A549 treated with RU486 at 1 μM for 4 hours (cell line): ENCODE data around the gene ARL17B. TPM values are rescaled to one million over a fixed set of nuclear protein-coding genes. Genes with fewer than 3 reads are reported as not detected.

ENCODE experiments used
- total RNA-seq: library from RNA; stranded (reverse); fragments of 200-300 nt; extraction: Qiagen RNA extraction; gene quantifications from 5 replicates; pipeline ENCODE4 v1.2.3, GENCODE V29; 2022; ENCODE audit warnings: low read depth

The ARL17B gene
- total RNA-seq, result 5.2 to 6.5 TPM (median 6.2 TPM) in 5 replicates

GRCh38 chr17:46361755-46362154, at the start of gene ARL17B:
TSS of gene ARL17B (minus strand) at chr17:46361766. CDS start at chr17:46358397, 3,369 bp downstream.

GRCh38 chr17:46294831-46295230, 66.7 kb downstream of the ARL17B start, which contains the start of gene LRRC37A:
TSS of gene LRRC37A (plus strand) at chr17:46295131. CDS start at chr17:46295134, 3 bp downstream.

Other genes starting within 250 kb of the ARL17B start
- gene KANSL1, start 168.3 kb downstream of the ARL17B start, total RNA-seq, result 19.3 to 23.2 TPM (median 22.3 TPM) in 5 replicates
- gene LRRC37A, start 66.6 kb downstream of the ARL17B start, total RNA-seq, result 0.41 to 1.2 TPM (median 0.75 TPM) in 5 replicates
- gene LRRC37A2, start 150.7 kb upstream of the ARL17B start, total RNA-seq, result 3.2 to 3.6 TPM (median 3.4 TPM) in 5 replicates
- 2.2 to 5.3 TPM (median 4.1 TPM) in 5 replicates for gene ARL17A, start 217.9 kb upstream of the ARL17B start, total RNA-seq
- 18.7 to 23.4 TPM (median 21.7 TPM) in 5 replicates for gene NSF, start 228.9 kb upstream of the ARL17B start, total RNA-seq